ENCODE results near the gene SULF2.

DNA sequence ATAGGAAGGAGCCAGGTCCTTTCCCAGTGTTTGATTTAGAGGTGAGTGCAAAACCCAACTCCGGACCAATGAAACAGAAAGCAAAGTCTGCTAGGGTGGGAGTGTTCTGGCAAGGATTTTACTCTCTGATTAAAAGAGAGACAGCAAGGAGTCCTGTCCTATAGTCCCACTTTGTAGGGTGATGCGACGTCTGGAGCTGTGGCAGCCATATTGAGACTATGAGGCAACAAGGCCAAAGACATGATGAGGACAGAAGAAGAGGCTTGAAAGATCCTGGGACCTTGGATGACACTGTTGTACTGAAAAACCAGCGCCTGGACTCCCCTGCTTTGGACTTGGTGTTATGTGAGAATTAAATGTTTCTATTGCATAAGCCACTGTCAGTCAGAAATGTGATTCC lies 8.1 kb downstream of the SULF2 start:
- TF ChIP-seq, protein P1, sequence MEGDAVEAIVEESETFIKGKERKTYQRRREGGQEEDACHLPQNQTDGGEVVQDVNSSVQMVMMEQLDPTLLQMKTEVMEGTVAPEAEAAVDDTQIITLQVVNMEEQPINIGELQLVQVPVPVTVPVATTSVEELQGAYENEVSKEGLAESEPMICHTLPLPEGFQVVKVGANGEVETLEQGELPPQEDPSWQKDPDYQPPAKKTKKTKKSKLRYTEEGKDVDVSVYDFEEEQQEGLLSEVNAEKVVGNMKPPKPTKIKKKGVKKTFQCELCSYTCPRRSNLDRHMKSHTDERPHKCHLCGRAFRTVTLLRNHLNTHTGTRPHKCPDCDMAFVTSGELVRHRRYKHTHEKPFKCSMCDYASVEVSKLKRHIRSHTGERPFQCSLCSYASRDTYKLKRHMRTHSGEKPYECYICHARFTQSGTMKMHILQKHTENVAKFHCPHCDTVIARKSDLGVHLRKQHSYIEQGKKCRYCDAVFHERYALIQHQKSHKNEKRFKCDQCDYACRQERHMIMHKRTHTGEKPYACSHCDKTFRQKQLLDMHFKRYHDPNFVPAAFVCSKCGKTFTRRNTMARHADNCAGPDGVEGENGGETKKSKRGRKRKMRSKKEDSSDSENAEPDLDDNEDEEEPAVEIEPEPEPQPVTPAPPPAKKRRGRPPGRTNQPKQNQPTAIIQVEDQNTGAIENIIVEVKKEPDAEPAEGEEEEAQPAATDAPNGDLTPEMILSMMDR (IDR thresholded peaks at IDR 0.05) = no peak
- TF ChIP-seq POLR2A (IDR thresholded peaks at IDR 0.05) = no peak
